DMS79 treated with DMSO at 0.1 percent for 48 hours (cell line): Measurements from ENCODE around the gene TAF11L3.
"Not testable (repeated sequence)": the region's sequence is repeated elsewhere in the genome, so short reads cannot be mapped to it uniquely, and the experiment has no call there.

Source experiments
- DNase-seq: peaks from one replicate; lab custom pipeline; 2025; lab: John Stamatoyannopoulos, UW

TAF11L3 gene

GRCh38 chr5:17518067-17518466 is at the start of gene TAF11L3:
Gene TAF11L3 (plus strand): TSS chr5:17518367.
- DNase-seq: not testable (repeated sequence)

DNA sequence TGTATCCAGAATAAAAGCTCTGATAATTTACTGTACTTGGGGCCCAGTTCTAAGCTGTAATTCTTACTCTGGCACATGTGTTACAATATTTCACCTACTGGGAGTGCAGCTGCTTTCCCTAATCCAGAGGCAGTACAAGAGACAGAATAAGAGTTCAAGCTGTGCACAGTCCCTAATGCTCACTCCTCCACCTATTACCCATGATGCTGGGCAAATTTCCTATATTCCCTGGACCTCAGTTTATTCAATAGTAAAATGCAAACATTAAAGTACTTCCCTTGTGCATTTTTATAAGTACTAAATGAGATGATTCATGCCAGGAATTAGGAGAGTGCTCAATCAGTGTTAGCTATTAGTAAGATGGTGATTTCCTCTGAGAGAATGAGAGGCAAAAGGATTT is 48.1 kb upstream of the TAF11L3 start:
- DNase-seq: no peak

DNA sequence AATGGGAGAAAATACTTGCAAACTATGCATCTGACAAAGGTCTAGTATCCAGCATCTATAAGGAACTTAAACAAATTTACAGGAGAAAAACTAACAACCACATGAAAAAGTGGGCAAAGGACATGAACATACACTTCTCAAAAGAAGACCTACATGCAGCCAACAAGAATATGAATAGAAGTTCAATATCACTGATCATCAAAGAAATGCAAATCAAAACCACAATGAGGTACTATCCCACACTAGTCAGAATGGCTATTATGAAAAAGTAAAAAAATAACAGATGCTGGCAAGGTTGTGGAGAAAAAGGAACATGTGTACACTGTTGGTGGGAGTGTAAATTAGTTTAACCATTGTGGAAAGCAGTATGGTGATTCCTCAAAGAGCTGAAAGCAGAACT is 43.1 kb upstream of the TAF11L3 start:
- not testable (repeated sequence) for DNase-seq

DNA sequence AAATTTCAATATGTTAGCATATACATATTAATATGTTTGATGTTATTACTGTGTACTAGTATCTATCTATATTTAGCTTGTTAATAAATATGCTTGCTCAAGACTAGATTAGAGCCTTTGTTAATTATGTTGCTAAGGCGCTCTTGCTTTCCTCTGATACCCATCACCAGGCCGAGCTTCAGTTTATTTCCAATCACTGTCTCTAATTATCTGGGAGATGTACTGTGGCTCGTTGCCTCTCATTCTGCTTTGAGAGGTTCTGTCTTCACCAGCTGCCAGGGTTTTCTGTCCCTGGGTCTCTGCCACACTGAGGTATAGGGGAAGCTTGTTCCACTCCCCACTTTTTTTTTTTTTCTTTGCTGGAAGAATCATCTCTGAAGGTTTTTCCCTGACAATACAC is 41.1 kb upstream of the TAF11L3 start:
- no peak for DNase-seq

GRCh38 chr5:17477573-17478265 is 40.4 kb upstream of the TAF11L3 start:
- DNase-seq: peak; percentile 48

- DNase-seq: peak; percentile 18
Observed at GRCh38 chr5:17481378-17481777, 36.8 kb upstream of the TAF11L3 start.

GRCh38 chr5:17482790-17483189 is 35.4 kb upstream of the TAF11L3 start:
- DNase-seq: no peak

- DNase-seq: not testable (repeated sequence)
Observed at GRCh38 chr5:17486464-17487173, 31.5 kb upstream of the TAF11L3 start.

DNA sequence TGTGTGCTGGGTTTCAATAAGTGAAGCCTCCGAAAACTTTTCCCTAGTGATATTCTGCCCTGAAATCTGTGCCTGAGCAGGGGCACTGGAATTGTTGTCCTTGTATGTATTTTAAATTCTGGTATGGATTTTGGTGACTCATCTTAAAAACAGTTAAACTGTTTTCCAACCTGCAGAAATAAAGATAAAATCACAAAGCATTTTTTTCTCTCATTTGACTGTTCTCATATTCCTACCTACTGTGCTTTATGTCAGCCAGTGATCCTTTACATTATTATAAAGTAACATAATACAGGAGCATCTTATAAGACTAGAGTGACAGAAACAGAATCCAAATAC is 31.0 kb upstream of the TAF11L3 start:
- DNase-seq: no peak

GRCh38 chr5:17491257-17491656 is 26.9 kb upstream of the TAF11L3 start:
- not testable (repeated sequence) for DNase-seq

DNA sequence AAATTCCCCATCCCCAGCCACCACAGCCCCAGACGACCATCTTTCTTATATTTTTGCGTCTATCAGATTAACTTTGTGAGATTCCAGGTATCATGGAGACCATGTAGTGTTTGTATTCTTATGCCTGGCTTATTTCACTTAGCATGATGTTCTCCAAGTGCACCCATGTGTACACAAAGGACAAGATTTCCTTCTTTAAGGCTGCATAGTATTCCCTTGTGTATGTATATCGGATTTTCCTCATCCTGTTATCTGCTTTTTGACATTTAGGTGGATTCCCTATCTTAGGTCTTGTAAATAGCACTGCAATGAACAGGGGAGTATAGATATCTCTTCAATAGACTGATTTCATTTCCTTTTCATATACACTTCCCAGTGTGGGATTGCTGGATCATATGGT is 25.4 kb upstream of the TAF11L3 start:
- no peak for DNase-seq

DNA sequence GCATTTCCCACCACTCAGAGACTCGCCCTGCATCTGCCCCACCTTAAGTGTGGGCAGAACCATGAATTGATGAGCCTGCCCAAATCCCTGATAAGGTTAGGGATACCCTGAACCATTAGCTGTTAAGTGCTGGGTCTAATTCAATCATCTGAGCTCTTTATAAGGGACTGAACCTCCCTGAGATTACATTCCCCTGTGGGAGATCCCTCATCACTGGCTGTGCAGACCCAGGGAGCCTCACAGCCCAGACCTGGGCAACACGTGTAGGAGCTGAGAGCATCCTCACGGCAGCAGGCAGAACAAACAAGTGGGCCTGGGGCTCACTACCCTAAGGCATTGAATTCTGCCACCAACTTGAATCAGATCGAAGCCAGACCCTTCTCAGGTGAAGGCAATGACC is 20.7 kb upstream of the TAF11L3 start:
- no peak for DNase-seq

GRCh38 chr5:17497931-17498330 is 20.2 kb upstream of the TAF11L3 start, which contains the start of gene TAF11L2:
Gene TAF11L2 (plus strand): TSS chr5:17498231.
- DNase-seq: not testable (repeated sequence)

GRCh38 chr5:17511775-17512325 is 6.3 kb upstream of the TAF11L3 start:
- DNase-seq: no peak

- DNase-seq: not testable (repeated sequence)
Observed at GRCh38 chr5:17517526-17517925, 641 bp upstream of the TAF11L3 start.

DNA sequence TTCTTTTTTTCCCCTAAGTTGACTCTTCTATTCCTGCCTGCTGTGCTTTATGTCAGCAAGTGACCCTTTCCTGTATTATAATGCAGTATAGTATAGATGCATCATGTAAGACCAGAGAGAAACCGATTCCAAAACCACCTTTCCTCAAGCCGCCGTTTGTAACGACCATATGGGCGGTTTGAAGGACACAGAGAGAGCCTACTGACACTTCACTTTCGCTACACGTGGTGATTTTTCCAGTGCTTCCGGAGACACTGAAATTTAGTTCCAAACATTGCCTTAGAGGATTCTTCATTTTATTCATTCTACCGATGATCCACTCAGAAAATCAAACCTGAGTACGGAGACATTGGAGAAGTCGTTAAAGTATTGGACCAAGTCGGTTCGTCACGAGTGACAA is 1.3 kb downstream of the TAF11L3 start:
- DNase-seq: not testable (repeated sequence)

- not testable (repeated sequence) for DNase-seq
Observed at GRCh38 chr5:17521501-17521900, 3.3 kb downstream of the TAF11L3 start, which contains the start of gene TAF11L4. Gene TAF11L4 (plus strand): TSS chr5:17521801.

DNA sequence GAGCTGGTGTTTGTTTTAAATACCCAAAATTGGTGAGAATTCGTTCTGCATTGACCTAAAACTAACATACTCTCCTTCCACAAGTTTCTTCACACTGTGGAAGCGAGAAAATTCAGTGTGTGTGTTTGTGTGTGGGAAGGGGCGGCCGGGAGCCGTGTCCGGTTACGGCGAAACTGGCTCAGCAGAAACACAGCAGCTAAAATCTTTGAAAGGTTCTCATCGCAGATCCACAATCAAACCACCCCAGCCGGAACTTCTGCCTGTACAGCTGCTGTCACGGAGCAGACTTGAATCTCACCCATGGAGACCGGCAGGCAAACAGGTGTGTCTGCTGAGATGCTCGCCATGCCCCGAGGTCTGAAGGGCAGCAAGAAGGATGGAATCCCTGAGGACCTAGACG is 6.8 kb downstream of the TAF11L3 start, which contains the start of gene TAF11L5:
TAF11L5 (plus strand) TSS at position 301 of the 400 bp plus-strand sequence.
- not testable (repeated sequence) for DNase-seq

GRCh38 chr5:17526504-17526903 is 8.3 kb downstream of the TAF11L3 start:
- not testable (repeated sequence) for DNase-seq

- DNase-seq: not testable (repeated sequence)
Observed at GRCh38 chr5:17528369-17528768, 10.2 kb downstream of the TAF11L3 start, which contains the start of gene TAF11L6. Gene TAF11L6 (plus strand): TSS chr5:17528669.
